ENCODE measurements around the gene RNF31. TPM values are rescaled to one million over a fixed set of nuclear protein-coding genes. Genes with fewer than 3 reads are reported as not detected.

Gene RNF31
- total and polyA plus RNA-seq, 2 of the 13 experiments (the other 11 are each of a cell fraction or from before 2014, with no cell fraction given) = 48.2 to 86.8 TPM

DNA sequence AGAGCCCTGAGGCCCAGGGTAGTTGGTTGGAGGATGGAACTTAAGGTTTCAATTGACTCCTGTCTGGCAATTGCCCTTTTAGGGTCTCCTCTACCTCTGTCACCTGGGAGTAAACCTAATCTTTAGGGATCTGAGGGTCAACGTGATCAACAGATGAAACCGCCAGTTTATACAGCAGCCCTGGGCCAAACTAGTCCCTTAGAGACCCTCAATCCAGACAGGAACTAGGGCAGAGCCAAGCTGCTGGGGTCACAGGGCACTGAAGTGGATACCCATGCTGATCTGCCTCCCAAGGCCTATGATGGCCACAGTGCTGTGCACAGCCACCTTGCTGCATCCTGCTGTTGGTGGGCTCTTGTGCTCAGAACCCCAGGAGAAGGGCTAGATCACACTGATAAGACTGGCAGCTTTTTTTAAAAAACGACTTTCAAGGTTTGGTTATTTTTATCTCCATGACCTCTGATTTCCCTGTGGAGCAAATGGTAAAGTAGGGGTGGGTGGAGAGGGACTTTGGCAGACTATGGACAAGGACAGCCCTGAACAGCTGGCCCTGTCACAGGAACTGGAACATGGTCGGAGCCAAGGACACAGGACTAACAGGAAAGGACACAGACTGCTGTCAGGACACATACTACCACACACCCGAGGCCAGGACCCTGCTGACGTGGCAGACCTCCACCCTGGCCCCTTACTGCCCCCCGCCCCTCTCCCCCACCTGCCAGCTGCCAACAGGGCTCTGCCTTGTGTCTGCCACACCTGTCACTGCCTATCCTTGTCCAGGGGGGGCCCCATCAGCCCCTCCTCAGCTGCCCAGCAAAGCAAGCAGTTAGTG, 16.4 kb upstream of the RNF31 start (continued):
- peak; percentile 27; the same call in 1 of the 2 replicates for TF ChIP-seq BRF2 (CRISPR knock-in tag; IDR thresholded peaks at IDR 0.05)
- no peak for TF ChIP-seq POLR2AphosphoS2 (IDR thresholded peaks at IDR 0.05; ENCODE audit: low read depth, low read length)
- peak; percentile 74 for TF ChIP-seq THAP9 (CRISPR knock-in tag; IDR thresholded peaks at IDR 0.05; ENCODE audit: borderline replicate concordance)
- TF ChIP-seq ZBTB42 (CRISPR knock-in tag; IDR thresholded peaks at IDR 0.05) = no peak
- TF ChIP-seq DNMT3B (CRISPR knock-in tag; conservative IDR thresholded peaks at IDR 0.05) = no peak
- peak; percentile 50; the same call in 1 of the 2 replicates for TF ChIP-seq MIXL1 (CRISPR knock-in tag; IDR thresholded peaks at IDR 0.05)
- no peak for TF ChIP-seq HNRNPLL (IDR thresholded peaks at IDR 0.05; ENCODE audit: low read depth, low read length, poor library complexity, severe bottlenecking)
- TF ChIP-seq, protein P1, sequence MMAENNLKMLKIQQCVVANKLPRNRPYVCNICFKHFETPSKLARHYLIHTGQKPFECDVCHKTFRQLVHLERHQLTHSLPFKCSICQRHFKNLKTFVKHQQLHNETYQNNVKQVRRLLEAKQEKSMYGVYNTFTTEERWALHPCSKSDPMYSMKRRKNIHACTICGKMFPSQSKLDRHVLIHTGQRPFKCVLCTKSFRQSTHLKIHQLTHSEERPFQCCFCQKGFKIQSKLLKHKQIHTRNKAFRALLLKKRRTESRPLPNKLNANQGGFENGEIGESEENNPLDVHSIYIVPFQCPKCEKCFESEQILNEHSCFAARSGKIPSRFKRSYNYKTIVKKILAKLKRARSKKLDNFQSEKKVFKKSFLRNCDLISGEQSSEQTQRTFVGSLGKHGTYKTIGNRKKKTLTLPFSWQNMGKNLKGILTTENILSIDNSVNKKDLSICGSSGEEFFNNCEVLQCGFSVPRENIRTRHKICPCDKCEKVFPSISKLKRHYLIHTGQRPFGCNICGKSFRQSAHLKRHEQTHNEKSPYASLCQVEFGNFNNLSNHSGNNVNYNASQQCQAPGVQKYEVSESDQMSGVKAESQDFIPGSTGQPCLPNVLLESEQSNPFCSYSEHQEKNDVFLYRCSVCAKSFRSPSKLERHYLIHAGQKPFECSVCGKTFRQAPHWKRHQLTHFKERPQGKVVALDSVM (CRISPR knock-in tag; IDR thresholded peaks at IDR 0.05) = no peak
- no peak; the same call in 1 of the 2 replicates for TF ChIP-seq KLF13 (CRISPR knock-in tag; IDR thresholded peaks at IDR 0.05)
- no peak for TF ChIP-seq ZNF75D (CRISPR knock-in tag; IDR thresholded peaks at IDR 0.05; ENCODE audit: borderline replicate concordance)
- no peak for TF ChIP-seq DMAP1 (CRISPR knock-in tag; IDR thresholded peaks at IDR 0.05)
- no peak for TF ChIP-seq NFKBIZ (CRISPR knock-in tag; IDR thresholded peaks at IDR 0.05)
- TF ChIP-seq HDAC1 (CRISPR knock-in tag; IDR thresholded peaks at IDR 0.05) = no peak
- no peak for TF ChIP-seq POLR2G (IDR thresholded peaks at IDR 0.05; ENCODE audit: low read depth, low read length)
- TF ChIP-seq ZNF337 (CRISPR knock-in tag; IDR thresholded peaks at IDR 0.05; ENCODE audit: borderline replicate concordance, low read depth) = peak; percentile 39; the same call in 1 of the 2 replicates
- TF ChIP-seq ZNF12 (CRISPR knock-in tag; IDR thresholded peaks at IDR 0.05) = no peak
- no peak for TF ChIP-seq RELA (CRISPR knock-in tag; IDR thresholded peaks at IDR 0.05)
- TF ChIP-seq ZNF614 (CRISPR knock-in tag; IDR thresholded peaks at IDR 0.05; ENCODE audit: borderline replicate concordance) = peak; percentile 72; the same call in 1 of the 2 replicates
- no peak for TF ChIP-seq TCF12 (IDR thresholded peaks at IDR 0.05)
- no peak for TF ChIP-seq TCF12 (CRISPR knock-in tag; IDR thresholded peaks at IDR 0.05)
- TF ChIP-seq, protein P2, sequence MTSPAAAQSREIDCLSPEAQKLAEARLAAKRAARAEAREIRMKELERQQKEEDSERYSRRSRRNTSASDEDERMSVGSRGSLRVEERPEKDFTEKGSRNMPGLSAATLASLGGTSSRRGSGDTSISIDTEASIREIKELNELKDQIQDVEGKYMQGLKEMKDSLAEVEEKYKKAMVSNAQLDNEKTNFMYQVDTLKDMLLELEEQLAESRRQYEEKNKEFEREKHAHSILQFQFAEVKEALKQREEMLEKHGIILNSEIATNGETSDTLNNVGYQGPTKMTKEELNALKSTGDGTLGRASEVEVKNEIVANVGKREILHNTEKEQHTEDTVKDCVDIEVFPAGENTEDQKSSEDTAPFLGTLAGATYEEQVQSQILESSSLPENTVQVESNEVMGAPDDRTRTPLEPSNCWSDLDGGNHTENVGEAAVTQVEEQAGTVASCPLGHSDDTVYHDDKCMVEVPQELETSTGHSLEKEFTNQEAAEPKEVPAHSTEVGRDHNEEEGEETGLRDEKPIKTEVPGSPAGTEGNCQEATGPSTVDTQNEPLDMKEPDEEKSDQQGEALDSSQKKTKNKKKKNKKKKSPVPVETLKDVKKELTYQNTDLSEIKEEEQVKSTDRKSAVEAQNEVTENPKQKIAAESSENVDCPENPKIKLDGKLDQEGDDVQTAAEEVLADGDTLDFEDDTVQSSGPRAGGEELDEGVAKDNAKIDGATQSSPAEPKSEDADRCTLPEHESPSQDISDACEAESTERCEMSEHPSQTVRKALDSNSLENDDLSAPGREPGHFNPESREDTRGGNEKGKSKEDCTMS (CRISPR knock-in tag; conservative IDR thresholded peaks at IDR 0.05) = no peak
- TF ChIP-seq SPEN (CRISPR knock-in tag; IDR thresholded peaks at IDR 0.05; ENCODE audit: low read depth) = peak; percentile 83

Data from HepG2 (cell line).